Spleen (tissue), 7 donors: ENCODE results near the gene GDPD1.

Source experiments
- POLR2A ChIP-seq, 3 donors: fragments of 450-650 bp; IDR thresholded peaks; one replicate each; pipeline ENCODE4 v1.5.1; 2017; ENCODE audit warnings: antibody characterized with exemption in 3 of 3, mild to moderate bottlenecking in 1 of 3
- POLR2AphosphoS5 ChIP-seq, 3 donors: sonication (generic); formaldehyde crosslinking; IDR thresholded peaks; one replicate each; pipeline ENCODE4 v1.5.1; 2017; ENCODE audit warnings: antibody characterized with exemption in 3 of 3
- TF ChIP-seq, protein P1 (sequence below), 11 experiments: fragments of 200-600 bp in 7 of 11; fragments of 450-650 bp in 4 of 11; sonication (generic) in 4 of 11; IDR thresholded peaks in 8 of 11; conservative IDR thresholded peaks in 3 of 11; 1 replicate in 7 of 11; 2 replicates in 4 of 11; pipeline versions ENCODE4 v1.4.0 to v1.8.0; 2016 to 2021; ENCODE audit warnings: antibody characterized with exemption in 11 of 11, inconsistent platforms in 4 of 11, mild to moderate bottlenecking in 1 of 11
- donor health status: DM: no; HTN: no; CAD: no; lungs with moderate emphysema.
- donor health status: DM: no; HTN: no; CAD: no.
- donor health status: DM: no; HTN: no; CAD: no.

DNA sequence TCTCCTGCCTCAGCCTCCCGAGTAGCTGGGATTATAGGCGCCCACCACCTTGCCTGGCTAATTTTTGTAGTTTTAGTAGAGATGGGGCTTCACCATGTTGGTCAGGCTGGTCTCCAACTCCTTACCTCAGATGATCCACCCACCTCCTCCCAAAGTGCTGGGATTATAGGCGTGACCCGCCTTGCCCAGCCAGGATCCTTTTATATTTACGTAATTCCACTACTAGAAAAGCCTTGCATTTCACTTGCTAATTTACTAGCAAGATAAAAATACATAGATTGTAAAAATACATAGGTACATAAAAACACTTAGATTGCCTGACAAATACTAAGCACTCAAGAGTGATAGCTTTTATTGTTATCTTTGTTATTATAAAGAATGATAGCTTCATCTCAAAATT is 47.5 kb downstream of the GDPD1 start:
- TF ChIP-seq, protein P1, sequence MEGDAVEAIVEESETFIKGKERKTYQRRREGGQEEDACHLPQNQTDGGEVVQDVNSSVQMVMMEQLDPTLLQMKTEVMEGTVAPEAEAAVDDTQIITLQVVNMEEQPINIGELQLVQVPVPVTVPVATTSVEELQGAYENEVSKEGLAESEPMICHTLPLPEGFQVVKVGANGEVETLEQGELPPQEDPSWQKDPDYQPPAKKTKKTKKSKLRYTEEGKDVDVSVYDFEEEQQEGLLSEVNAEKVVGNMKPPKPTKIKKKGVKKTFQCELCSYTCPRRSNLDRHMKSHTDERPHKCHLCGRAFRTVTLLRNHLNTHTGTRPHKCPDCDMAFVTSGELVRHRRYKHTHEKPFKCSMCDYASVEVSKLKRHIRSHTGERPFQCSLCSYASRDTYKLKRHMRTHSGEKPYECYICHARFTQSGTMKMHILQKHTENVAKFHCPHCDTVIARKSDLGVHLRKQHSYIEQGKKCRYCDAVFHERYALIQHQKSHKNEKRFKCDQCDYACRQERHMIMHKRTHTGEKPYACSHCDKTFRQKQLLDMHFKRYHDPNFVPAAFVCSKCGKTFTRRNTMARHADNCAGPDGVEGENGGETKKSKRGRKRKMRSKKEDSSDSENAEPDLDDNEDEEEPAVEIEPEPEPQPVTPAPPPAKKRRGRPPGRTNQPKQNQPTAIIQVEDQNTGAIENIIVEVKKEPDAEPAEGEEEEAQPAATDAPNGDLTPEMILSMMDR (IDR thresholded peaks at IDR 0.05 in 8 of 11, conservative IDR thresholded peaks at IDR 0.05 in 3 of 11) = no peak
- TF ChIP-seq POLR2AphosphoS5 (IDR thresholded peaks at IDR 0.05) = no peak
- TF ChIP-seq POLR2A (IDR thresholded peaks at IDR 0.05) = no peak
